ENCODE measurements around the gene CA5B. TPM values are rescaled to one million over a fixed set of nuclear protein-coding genes. Genes with fewer than 3 reads are reported as not detected.
"Not testable (repeated sequence)": the region's sequence is repeated elsewhere in the genome, so short reads cannot be mapped to it uniquely, and the experiment has no call there.

Gene CA5B
- total RNA-seq, 2 experiments from 2014 or later = 14.1 to 14.4 TPM

DNA sequence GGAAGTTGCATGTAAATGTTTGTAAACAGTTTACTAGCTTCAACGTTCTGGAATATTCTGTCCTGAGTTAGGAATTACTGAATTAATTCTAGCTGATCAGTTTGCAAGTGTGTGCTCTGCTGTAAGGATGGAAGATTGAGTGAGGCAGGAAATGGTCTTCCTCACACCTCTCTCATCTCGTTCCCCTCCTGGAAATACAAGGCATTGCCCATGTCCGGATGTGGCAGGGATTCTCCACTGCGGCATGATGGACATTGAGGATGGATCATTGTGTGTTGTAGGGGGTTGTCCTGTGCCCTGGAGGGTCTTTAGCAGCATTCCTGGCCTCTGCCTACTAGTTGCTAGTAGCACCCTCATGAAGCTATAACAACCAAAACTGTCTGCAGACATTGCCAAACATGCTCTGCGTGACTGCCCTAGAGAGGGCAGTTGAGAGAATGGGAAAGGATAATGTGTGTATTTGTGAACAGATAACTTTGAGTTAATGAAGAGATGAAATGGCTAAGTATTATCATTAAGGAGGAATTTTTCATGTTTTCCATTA, 12.6 kb downstream of the CA5B start:
- ChIA-PET POLR2A (interaction anchor here (0.9 to 1.8 kb wide), 4 partner anchors 11 to 74 kb away, joined by 3 to 6 read pairs (median 5); partner anchors contain the start of gene CA5B), CTCF (no interaction called here)
- Mint-ChIP-seq H3K27ac (peak overlapping the region; percentile 95), H3K9me3 (peaks cover 2% of the 10 kb centered on the region), H3K4me1 (ENCODE audit: low read depth) (peaks cover 61% of the 10 kb centered on the region), H3K36me3 (ENCODE audit: low read depth) (peaks cover 16% of the 10 kb centered on the region), H3K27me3 (no peaks in the 10 kb centered on the region), H3K4me3 (peak overlapping the region; percentile 53)
- DNase-seq (no peak), ATAC-seq (peak; percentile 45)
- TF ChIP-seq, protein P1, sequence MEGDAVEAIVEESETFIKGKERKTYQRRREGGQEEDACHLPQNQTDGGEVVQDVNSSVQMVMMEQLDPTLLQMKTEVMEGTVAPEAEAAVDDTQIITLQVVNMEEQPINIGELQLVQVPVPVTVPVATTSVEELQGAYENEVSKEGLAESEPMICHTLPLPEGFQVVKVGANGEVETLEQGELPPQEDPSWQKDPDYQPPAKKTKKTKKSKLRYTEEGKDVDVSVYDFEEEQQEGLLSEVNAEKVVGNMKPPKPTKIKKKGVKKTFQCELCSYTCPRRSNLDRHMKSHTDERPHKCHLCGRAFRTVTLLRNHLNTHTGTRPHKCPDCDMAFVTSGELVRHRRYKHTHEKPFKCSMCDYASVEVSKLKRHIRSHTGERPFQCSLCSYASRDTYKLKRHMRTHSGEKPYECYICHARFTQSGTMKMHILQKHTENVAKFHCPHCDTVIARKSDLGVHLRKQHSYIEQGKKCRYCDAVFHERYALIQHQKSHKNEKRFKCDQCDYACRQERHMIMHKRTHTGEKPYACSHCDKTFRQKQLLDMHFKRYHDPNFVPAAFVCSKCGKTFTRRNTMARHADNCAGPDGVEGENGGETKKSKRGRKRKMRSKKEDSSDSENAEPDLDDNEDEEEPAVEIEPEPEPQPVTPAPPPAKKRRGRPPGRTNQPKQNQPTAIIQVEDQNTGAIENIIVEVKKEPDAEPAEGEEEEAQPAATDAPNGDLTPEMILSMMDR (IDR thresholded peaks at IDR 0.05) = no peak
- intact Hi-C loops (cut with micrococcal nuclease) = no loop called here

DNA sequence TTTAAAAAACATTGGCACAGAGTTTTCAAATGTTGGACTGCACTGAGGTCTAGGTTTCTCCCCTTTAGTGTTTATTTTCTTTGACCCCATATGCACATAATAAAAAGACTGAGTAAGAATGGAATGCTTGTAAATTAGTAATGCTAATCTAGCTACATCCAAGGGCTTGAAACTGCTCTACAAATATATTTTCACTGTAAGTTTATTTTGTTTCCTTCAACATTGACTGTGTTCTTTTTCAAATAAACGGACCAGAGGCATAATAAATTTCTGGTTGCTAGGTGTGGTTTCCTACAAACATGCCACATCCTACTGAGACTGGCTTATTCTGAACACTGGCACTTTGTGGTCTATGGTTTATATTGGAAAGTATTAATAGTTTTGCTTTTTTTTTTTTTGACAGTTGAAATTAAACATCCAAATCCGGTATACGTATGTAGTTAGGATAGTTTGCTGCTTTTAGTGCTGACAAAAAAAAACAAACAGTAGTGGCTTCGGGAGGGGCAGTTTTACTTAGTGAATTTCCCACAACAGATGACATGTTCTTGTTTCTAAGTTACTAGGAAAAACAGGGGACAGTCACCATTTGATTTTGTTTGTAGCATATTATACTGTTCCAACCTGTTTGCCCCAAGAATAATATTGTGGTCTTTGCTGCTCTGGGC, 13.2 kb downstream of the CA5B start:
- ChIA-PET POLR2A (interaction anchor here (0.9 kb wide), 1 partner anchor 14 kb away, joined by 4 read pairs; the partner anchor contains the start of gene CA5B), CTCF (no interaction called here)
- Mint-ChIP-seq H3K27ac (peak overlapping the region; percentile 95), H3K4me1 (ENCODE audit: low read depth) (peaks cover 66% of the 10 kb centered on the region), H3K36me3 (ENCODE audit: low read depth) (peaks cover 16% of the 10 kb centered on the region), H3K9me3 (peaks cover 2% of the 10 kb centered on the region), H3K4me3 (peak overlapping the region; percentile 53), H3K27me3 (no peaks in the 10 kb centered on the region)
- intact Hi-C loops (cut with micrococcal nuclease) = no loop called here
- peak; percentile 72 for ATAC-seq
- TF ChIP-seq, protein P1 (IDR thresholded peaks at IDR 0.05) = no peak
- DNase-seq = peak; percentile 6

DNA sequence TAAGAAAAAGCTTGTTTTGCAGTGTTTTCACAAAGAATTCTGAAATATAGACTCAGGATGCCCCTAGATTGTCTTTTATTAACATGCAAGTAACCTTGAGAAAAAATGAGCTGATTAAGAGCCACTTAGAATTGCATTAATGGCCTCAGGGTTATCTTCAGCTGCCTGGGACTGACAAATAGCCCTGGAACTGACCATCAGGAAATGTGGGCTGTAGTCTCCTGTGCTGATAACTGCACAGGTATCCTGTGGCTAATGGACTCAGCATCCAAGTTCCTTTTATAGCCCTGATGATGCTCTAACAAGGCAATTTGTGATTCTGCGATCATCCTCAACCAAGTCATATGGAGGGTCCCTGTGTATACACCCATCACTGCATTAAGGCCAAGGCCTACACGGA, 17.0 kb downstream of the CA5B start:
- H3K36me3 Mint-ChIP-seq (ENCODE audit: low read depth) = peaks cover 12% of the 10 kb centered on the region
- H3K27me3 Mint-ChIP-seq = no peaks in the 10 kb centered on the region
- ATAC-seq = no peak
- TF ChIP-seq, protein P1 (IDR thresholded peaks at IDR 0.05) = no peak
- no peak overlapping the region for H3K27ac Mint-ChIP-seq
- POLR2A ChIA-PET = interaction anchor here (0.8 kb wide), 1 partner anchor 100 kb away, joined by 3 read pairs; no protein-coding TSS in a partner anchor
- no peak overlapping the region for H3K4me3 Mint-ChIP-seq
- no peak for DNase-seq
- peaks cover 56% of the 10 kb centered on the region for H3K4me1 Mint-ChIP-seq (ENCODE audit: low read depth)
- H3K9me3 Mint-ChIP-seq = peaks cover 2% of the 10 kb centered on the region
- CTCF ChIA-PET = no interaction called here
- intact Hi-C loops (cut with micrococcal nuclease) = no loop called here

DNA sequence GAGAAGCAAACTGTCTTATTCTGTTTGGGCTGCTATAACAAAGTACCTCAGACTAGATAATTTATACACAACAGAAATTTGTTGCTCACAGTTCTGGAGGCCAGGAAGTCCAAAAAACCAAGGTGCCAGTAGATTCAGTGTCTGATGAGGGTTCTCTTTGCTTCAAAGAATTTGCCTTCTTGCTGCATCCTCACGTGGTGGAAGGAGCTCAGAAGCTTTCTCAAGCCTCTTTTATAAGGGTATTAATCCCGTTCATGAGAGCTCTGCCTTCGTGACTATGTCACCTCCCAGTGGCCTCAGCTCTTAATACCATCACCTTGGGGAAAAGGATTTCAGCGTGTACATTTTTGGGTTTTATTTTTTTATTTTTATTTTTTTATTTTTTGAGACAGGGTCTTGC, 20.1 kb downstream of the CA5B start:
- ChIA-PET POLR2A (no interaction called here), CTCF (interaction anchor here (1.0 to 1.4 kb wide), 2 partner anchors 19 to 58 kb away, joined by 4 to 5 read pairs; no protein-coding TSS in a partner anchor)
- DNase-seq = peak; percentile 7
- intact Hi-C loops (cut with micrococcal nuclease) = no loop called here
- Mint-ChIP-seq H3K36me3 (ENCODE audit: low read depth) (peaks cover 7% of the 10 kb centered on the region), H3K27me3 (no peaks in the 10 kb centered on the region), H3K4me1 (ENCODE audit: low read depth) (peaks cover 44% of the 10 kb centered on the region), H3K27ac (peak overlapping the region; percentile 79), H3K9me3 (no peaks in the 10 kb centered on the region), H3K4me3 (no peak overlapping the region)
- ATAC-seq = peak; percentile 64
- TF ChIP-seq, protein P1 (IDR thresholded peaks at IDR 0.05) = no peak

DNA sequence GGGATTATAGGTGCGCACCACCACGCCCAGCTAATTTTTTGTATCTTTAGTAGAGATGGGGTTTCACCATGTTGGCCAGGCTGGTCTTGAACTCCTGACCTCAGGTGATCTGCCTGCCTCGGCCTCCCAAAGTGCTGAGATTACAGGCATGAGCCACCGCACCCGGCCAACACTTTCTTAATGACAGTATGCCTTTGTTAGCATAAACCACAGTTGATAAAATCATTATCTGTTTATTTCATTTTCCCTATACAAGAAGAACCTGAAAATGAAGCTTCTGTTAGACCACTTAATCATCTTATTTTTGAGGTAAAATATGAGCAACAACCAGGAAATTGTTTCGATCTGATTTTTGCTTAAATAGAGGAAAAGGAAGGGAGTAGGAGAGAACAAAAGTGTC, 21.8 kb downstream of the CA5B start:
- ChIA-PET CTCF (interaction anchor here (1.5 kb wide), 1 partner anchor 10 kb away, joined by 3 read pairs; no protein-coding TSS in a partner anchor), POLR2A (interaction anchor here (0.7 kb wide), 1 partner anchor 15 kb away, joined by 3 read pairs; no protein-coding TSS in a partner anchor)
- ATAC-seq; H3K27me3 Mint-ChIP-seq; H3K36me3 Mint-ChIP-seq (ENCODE audit: low read depth); H3K9me3 Mint-ChIP-seq; H3K4me3 Mint-ChIP-seq; intact Hi-C loops (cut with micrococcal nuclease): not testable (repeated sequence)
- Mint-ChIP-seq H3K27ac (peak overlapping the region; percentile 51), H3K4me1 (ENCODE audit: low read depth) (peaks cover 39% of the 10 kb centered on the region)
- DNase-seq = peak; percentile 14

All from activated CD8-positive, alpha-beta T cell treated with anti-CD3 and anti-CD28 coated beads for 36 hours (primary cell).